ENCODE results near the gene ITGA8. TPM values are rescaled to one million over a fixed set of nuclear protein-coding genes. Genes with fewer than 3 reads are reported as not detected.

The ITGA8 gene
- total and polyA plus RNA-seq, 2 donors (not counting 1 experiment from before 2014, with no cell fraction given), result not detected

- DNase-seq, result no peak
- no peak for ATAC-seq (ENCODE audit: low read depth)
- Histone ChIP-seq H3K9ac (ENCODE audit: low read length) (no peak overlapping the region), H3K36me3 (replicated peaks in 1 of 2; ENCODE audit: control extremely low read depth in 1 of 2, control insufficient read depth in 1 of 2, extremely low read depth in 1 of 2, insufficient read depth in 2 of 2, low read length in 1 of 2) (no peaks in the 10 kb centered on the region), H3K27ac (ENCODE audit: low read length in 2 of 2) (no peak overlapping the region), H3K4me3 (ENCODE audit: control extremely low read depth in 1 of 5, extremely low read depth in 1 of 5, insufficient read depth in 1 of 5, low read depth in 2 of 5, low read length in 4 of 5) (no peak overlapping the region), H3K4me1 (ENCODE audit: control insufficient read depth in 2 of 2, insufficient read depth in 2 of 2, low read length in 2 of 2) (no peaks in the 10 kb centered on the region), H3K79me2 (ENCODE audit: control insufficient read depth, insufficient read depth, low read length) (no peaks in the 10 kb centered on the region), H2AFZ (ENCODE audit: insufficient read depth, low read depth, low read length, poor library complexity, severe bottlenecking) (no peak overlapping the region), H4K20me1 (ENCODE audit: control insufficient read depth, insufficient read depth, low read length, poor library complexity, severe bottlenecking) (no peaks in the 10 kb centered on the region), H3K9me3 (ENCODE audit: control extremely low read depth in 1 of 3, control insufficient read depth in 2 of 3, insufficient read depth in 1 of 3, low read length in 2 of 3) (no peaks in the 10 kb centered on the region), H3K4me2 (replicated peaks; ENCODE audit: low read depth, low read length, poor library complexity, severe bottlenecking) (no peak overlapping the region), H3K27me3 (replicated peaks in 1 of 4; ENCODE audit: control extremely low read depth in 1 of 4, control insufficient read depth in 3 of 4, insufficient read depth in 4 of 4, low read length in 3 of 4) (no peaks in the 10 kb centered on the region)
- Mint-ChIP-seq H3K9me3 (ENCODE audit: insufficient read depth) (no peaks in the 10 kb centered on the region), H3K27ac (no peak overlapping the region), H3K27me3 (no peaks in the 10 kb centered on the region), H3K4me3 (no peak overlapping the region), H3K4me1 (no peaks in the 10 kb centered on the region)
- 100% methylated on average over 2 of the region's 6 CpGs for WGBS (ENCODE audit: insufficient coverage)
- intact Hi-C loops (cut with micrococcal nuclease), result no loop called here
- ChIA-PET CTCF (interaction anchor here (0.5 kb wide), 1 partner anchor 17 kb away, joined by 4 read pairs; no protein-coding TSS in a partner anchor), POLR2A (no interaction called here)
- TF ChIP-seq EZH2 (IDR thresholded peaks at IDR 0.05; ENCODE audit: borderline replicate concordance, insufficient read depth, low read depth, low read length, poor library complexity, severe bottlenecking), result no peak
Observed at GRCh38 chr10:15651175-15651574, 68.5 kb downstream of the ITGA8 start.

GRCh38 chr10:15642095-15642494 lies 77.6 kb downstream of the ITGA8 start:
- H3K9me3 Mint-ChIP-seq (ENCODE audit: insufficient read depth), result no peaks in the 10 kb centered on the region
- no CpG with 5 or more reads among the region's 2 CpGs for WGBS (ENCODE audit: insufficient coverage)
- Histone ChIP-seq H2AFZ (ENCODE audit: insufficient read depth, low read depth, low read length, poor library complexity, severe bottlenecking) (no peak overlapping the region), H3K27ac (ENCODE audit: low read length in 2 of 2) (no peak overlapping the region), H4K20me1 (ENCODE audit: control insufficient read depth, insufficient read depth, low read length, poor library complexity, severe bottlenecking) (no peaks in the 10 kb centered on the region), H3K4me1 (ENCODE audit: control insufficient read depth in 2 of 2, insufficient read depth in 2 of 2, low read length in 2 of 2) (no peaks in the 10 kb centered on the region), H3K36me3 (replicated peaks in 1 of 2; ENCODE audit: control extremely low read depth in 1 of 2, control insufficient read depth in 1 of 2, extremely low read depth in 1 of 2, insufficient read depth in 2 of 2, low read length in 1 of 2) (no peaks in the 10 kb centered on the region), H3K9me3 (ENCODE audit: control extremely low read depth in 1 of 3, control insufficient read depth in 2 of 3, insufficient read depth in 1 of 3, low read length in 2 of 3) (no peaks in the 10 kb centered on the region), H3K9ac (ENCODE audit: low read length) (no peak overlapping the region), H3K4me3 (ENCODE audit: control extremely low read depth in 1 of 5, extremely low read depth in 1 of 5, insufficient read depth in 1 of 5, low read depth in 2 of 5, low read length in 4 of 5) (no peak overlapping the region), H3K27me3 (replicated peaks in 1 of 4; ENCODE audit: control extremely low read depth in 1 of 4, control insufficient read depth in 3 of 4, insufficient read depth in 4 of 4, low read length in 3 of 4) (no peaks in the 10 kb centered on the region), H3K4me2 (replicated peaks; ENCODE audit: low read depth, low read length, poor library complexity, severe bottlenecking) (no peak overlapping the region), H3K79me2 (ENCODE audit: control insufficient read depth, insufficient read depth, low read length) (no peaks in the 10 kb centered on the region)
- TF ChIP-seq EZH2 (IDR thresholded peaks at IDR 0.05; ENCODE audit: borderline replicate concordance, insufficient read depth, low read depth, low read length, poor library complexity, severe bottlenecking), result no peak
- no peak for TF ChIP-seq CTCF (IDR thresholded peaks at IDR 0.05)
- no peaks in the 10 kb centered on the region for H3K4me1 Mint-ChIP-seq
- CTCF ChIA-PET, result no interaction called here
- intact Hi-C loops (cut with micrococcal nuclease), result no loop called here
- H3K27ac Mint-ChIP-seq, result no peak overlapping the region
- H3K4me3 Mint-ChIP-seq, result no peak overlapping the region
- POLR2A ChIA-PET, result no interaction called here
- peaks cover 2% of the 10 kb centered on the region for H3K27me3 Mint-ChIP-seq
- ATAC-seq (ENCODE audit: low read depth) (no peak), DNase-seq (no peak)
